BE2C (cell line): ENCODE measurements around the gene LHX3.

Experiments used
- DNase-seq: peaks from one replicate; pipeline ENCODE4 v3.0.0-alpha.2; 2020
- H3K27me3 ChIP-seq: fragments of 250-450 bp; sonication (Bioruptor Pico); 2 replicates; pipeline ENCODE4 v1.5.1; 2020; ENCODE audit warnings: mild to moderate bottlenecking
- H3K36me3 ChIP-seq: fragments of 250-450 bp; sonication (Bioruptor Pico); 2 replicates; pipeline ENCODE4 v1.5.1; 2020; ENCODE audit warnings: mild to moderate bottlenecking
- H3K4me1 ChIP-seq: fragments of 250-450 bp; sonication (Bioruptor Pico); 2 replicates; pipeline ENCODE4 v1.5.1; 2020
- H3K4me3 ChIP-seq: 2 replicates; pipeline ENCODE4 v1.5.1; 2011; ENCODE audit warnings: low read depth, low read length
- H3K9me3 ChIP-seq: fragments of 250-450 bp; sonication (Bioruptor Pico); 2 replicates; pipeline ENCODE4 v1.5.1; 2020
- CTCF ChIP-seq: IDR thresholded peaks from 2 replicates; pipeline ENCODE4 v1.5.1; 2012; ENCODE audit warnings: mild to moderate bottlenecking, low read depth, low read length

Gene LHX3

GRCh38 chr9:136223871-136224640 is 19.1 kb upstream of the LHX3 start:
- peaks cover 18% of the 10 kb centered on the region for H3K4me1 ChIP-seq
- no peak for TF ChIP-seq CTCF
- DNase-seq: no peak
- H3K36me3 ChIP-seq: peaks cover 61% of the 10 kb centered on the region
- no peaks in the 10 kb centered on the region for H3K27me3 ChIP-seq
- H3K4me3 ChIP-seq: no peak overlapping the region
- H3K9me3 ChIP-seq: no peaks in the 10 kb centered on the region

GRCh38 chr9:136222906-136223285 is 18.0 kb upstream of the LHX3 start:
- Histone ChIP-seq H3K27me3 (no peaks in the 10 kb centered on the region), H3K4me1 (peaks cover 13% of the 10 kb centered on the region), H3K36me3 (peaks cover 66% of the 10 kb centered on the region), H3K4me3 (no peak overlapping the region), H3K9me3 (no peaks in the 10 kb centered on the region)
- no peak for TF ChIP-seq CTCF
- no peak for DNase-seq

GRCh38 chr9:136222166-136222905 is 17.4 kb upstream of the LHX3 start:
- no peaks in the 10 kb centered on the region for H3K27me3 ChIP-seq
- H3K4me1 ChIP-seq: peaks cover 16% of the 10 kb centered on the region
- no peak overlapping the region for H3K4me3 ChIP-seq

GRCh38 chr9:136220017-136220729 is 15.2 kb upstream of the LHX3 start:
- no peaks in the 10 kb centered on the region for H3K9me3 ChIP-seq
- no peak overlapping the region for H3K4me3 ChIP-seq
- H3K27me3 ChIP-seq: no peaks in the 10 kb centered on the region
- H3K36me3 ChIP-seq: peaks cover 70% of the 10 kb centered on the region
- DNase-seq: peak; percentile 59
- H3K4me1 ChIP-seq: peaks cover 5% of the 10 kb centered on the region
- TF ChIP-seq CTCF: no peak

More at GRCh38 chr9:136222166-136222905, 17.4 kb upstream of the LHX3 start:
- H3K9me3 ChIP-seq: no peaks in the 10 kb centered on the region
- DNase-seq: no peak
- TF ChIP-seq CTCF: no peak
- peaks cover 66% of the 10 kb centered on the region for H3K36me3 ChIP-seq

- peaks cover 71% of the 10 kb centered on the region for H3K36me3 ChIP-seq
- DNase-seq: no peak
- no peak overlapping the region for H3K4me3 ChIP-seq
- peaks cover 5% of the 10 kb centered on the region for H3K4me1 ChIP-seq
- no peak for TF ChIP-seq CTCF
- no peaks in the 10 kb centered on the region for H3K9me3 ChIP-seq
- no peaks in the 10 kb centered on the region for H3K27me3 ChIP-seq
These were observed 14.3 kb upstream of the LHX3 start for GRCh38 chr9:136219276-136219675.

GRCh38 chr9:136218673-136219072 is 13.7 kb upstream of the LHX3 start:
- Histone ChIP-seq H3K4me3 (no peak overlapping the region), H3K9me3 (no peaks in the 10 kb centered on the region), H3K36me3 (peaks cover 72% of the 10 kb centered on the region), H3K4me1 (peaks cover 5% of the 10 kb centered on the region), H3K27me3 (no peaks in the 10 kb centered on the region)
- no peak for DNase-seq
- no peak for TF ChIP-seq CTCF
